HCT116 (cell line): Measurements from ENCODE around the gene CLCN5.

Experiments used
- EZH2 ChIP-seq: fragments of 200-600 bp; sonication (generic); IDR thresholded peaks from 2 replicates; pipeline ENCODE4 v1.6.1; 2017; ENCODE audit warnings: antibody characterized with exemption, mixed run types
- MAX ChIP-seq: IDR thresholded peaks from 2 replicates; pipeline ENCODE4 v1.6.1; 2012
- POLR2A ChIP-seq: IDR thresholded peaks from 2 replicates; pipeline ENCODE4 v1.7.0; 2011; ENCODE audit warnings: borderline replicate concordance; ENCODE audit not compliant: insufficient read depth, insufficient read length; ENCODE audit errors: extremely low read depth
- REST ChIP-seq: IDR thresholded peaks from 2 replicates; pipeline ENCODE4 v1.6.1; 2012; ENCODE audit warnings: low read depth
- ZFX ChIP-seq: fragments of 450-650 bp; IDR thresholded peaks from 2 replicates; pipeline ENCODE4 v1.6.1; 2017
- ZNF274 ChIP-seq: fragments of 200-500 bp; sonication (Bioruptor generic); IDR thresholded peaks from 2 replicates; pipeline ENCODE4 v1.6.1; 2014; ENCODE audit warnings: mild to moderate bottlenecking, low read depth, low read length, inconsistent platforms
- TF ChIP-seq, protein P1 (sequence below), 3 experiments: fragments of 200-600 bp in 1 of 3; sonication (generic) in 1 of 3; IDR thresholded peaks in 2 of 3; conservative IDR thresholded peaks in 1 of 3; 2 replicates each; pipeline ENCODE4 v1.5.1; 2012 to 2017; ENCODE audit warnings: low read depth in 2 of 3, low read length in 2 of 3, antibody characterized with exemption in 1 of 3, borderline replicate concordance in 1 of 3, control low read depth in 1 of 3, mild to moderate bottlenecking in 1 of 3, mixed read lengths in 1 of 3, mixed run types in 1 of 3, moderate library complexity in 1 of 3; ENCODE audit not compliant: insufficient read depth in 1 of 3

DNA sequence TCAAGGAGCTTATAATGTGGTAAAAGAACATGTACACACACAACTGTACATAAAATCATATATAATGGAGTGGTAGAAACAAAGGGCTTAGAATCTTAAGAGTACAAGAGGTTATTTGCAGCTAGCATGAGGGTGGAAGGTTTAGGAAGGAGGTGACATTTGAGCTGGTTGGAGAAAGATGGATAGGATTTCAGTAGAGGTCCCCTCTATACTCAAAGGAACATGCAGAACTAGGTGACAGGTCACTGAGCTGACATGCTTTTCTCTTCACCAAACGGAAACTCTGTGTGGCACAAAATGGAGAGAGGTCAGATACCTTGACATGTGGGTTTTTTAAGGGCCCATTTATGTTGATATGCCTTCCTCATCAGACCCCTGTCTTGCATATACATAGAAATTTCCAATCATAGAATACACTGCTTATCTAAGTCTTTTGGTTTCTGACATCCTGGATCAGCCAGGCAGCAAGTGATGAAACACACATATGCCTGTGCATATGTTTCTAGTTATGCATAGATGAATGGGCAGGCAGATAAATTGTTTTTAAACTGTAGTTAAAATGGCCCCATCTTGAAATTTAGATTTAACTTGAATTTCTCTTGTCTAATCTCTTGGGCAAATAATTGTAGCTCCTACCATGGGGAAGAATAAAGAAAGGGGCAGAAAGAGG, 29.3 kb downstream of the CLCN5 start:
- TF ChIP-seq POLR2A (no peak), EZH2 (no peak), ZFX (no peak), REST (no peak), MAX (no peak), ZNF274 (no peak)
- TF ChIP-seq, protein P1, sequence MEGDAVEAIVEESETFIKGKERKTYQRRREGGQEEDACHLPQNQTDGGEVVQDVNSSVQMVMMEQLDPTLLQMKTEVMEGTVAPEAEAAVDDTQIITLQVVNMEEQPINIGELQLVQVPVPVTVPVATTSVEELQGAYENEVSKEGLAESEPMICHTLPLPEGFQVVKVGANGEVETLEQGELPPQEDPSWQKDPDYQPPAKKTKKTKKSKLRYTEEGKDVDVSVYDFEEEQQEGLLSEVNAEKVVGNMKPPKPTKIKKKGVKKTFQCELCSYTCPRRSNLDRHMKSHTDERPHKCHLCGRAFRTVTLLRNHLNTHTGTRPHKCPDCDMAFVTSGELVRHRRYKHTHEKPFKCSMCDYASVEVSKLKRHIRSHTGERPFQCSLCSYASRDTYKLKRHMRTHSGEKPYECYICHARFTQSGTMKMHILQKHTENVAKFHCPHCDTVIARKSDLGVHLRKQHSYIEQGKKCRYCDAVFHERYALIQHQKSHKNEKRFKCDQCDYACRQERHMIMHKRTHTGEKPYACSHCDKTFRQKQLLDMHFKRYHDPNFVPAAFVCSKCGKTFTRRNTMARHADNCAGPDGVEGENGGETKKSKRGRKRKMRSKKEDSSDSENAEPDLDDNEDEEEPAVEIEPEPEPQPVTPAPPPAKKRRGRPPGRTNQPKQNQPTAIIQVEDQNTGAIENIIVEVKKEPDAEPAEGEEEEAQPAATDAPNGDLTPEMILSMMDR (IDR thresholded peaks at IDR 0.05 in 2 of 3, conservative IDR thresholded peaks at IDR 0.05 in 1 of 3; ENCODE audit: borderline replicate concordance in 1 of 3, insufficient read depth in 1 of 3, low read depth in 2 of 3, low read length in 2 of 3), result no peak
